Osteocyte (in vitro differentiated cells): ENCODE data around the gene CALML3. TPM values are rescaled to one million over a fixed set of nuclear protein-coding genes. Genes with fewer than 3 reads are reported as not detected.

Source experiments
- DNase-seq: peaks from one replicate; pipeline ENCODE4 v3.0.0; 2021; ENCODE audit warnings: mixed read lengths; ENCODE audit not compliant: unreplicated experiment; ENCODE audit errors: extremely low spot score
- H3K27ac Mint-ChIP-seq: one replicate; pipeline ENCODE4 v1.8.0; 2021; ENCODE audit warnings: mild to moderate bottlenecking, mixed read lengths; ENCODE audit not compliant: unreplicated experiment
- H3K27me3 Mint-ChIP-seq: one replicate; pipeline ENCODE4 v1.8.0; 2021; ENCODE audit warnings: mixed read lengths; ENCODE audit not compliant: unreplicated experiment
- H3K36me3 Mint-ChIP-seq: one replicate; pipeline ENCODE4 v1.8.0; 2021; ENCODE audit warnings: mixed read lengths; ENCODE audit not compliant: unreplicated experiment
- H3K4me1 Mint-ChIP-seq: one replicate; pipeline ENCODE4 v1.8.0; 2021; ENCODE audit warnings: mixed read lengths; ENCODE audit not compliant: unreplicated experiment
- H3K4me3 Mint-ChIP-seq: one replicate; pipeline ENCODE4 v1.8.0; 2021; ENCODE audit warnings: mild to moderate bottlenecking, moderate library complexity, mixed read lengths; ENCODE audit not compliant: unreplicated experiment
- H3K9me3 Mint-ChIP-seq: one replicate; pipeline ENCODE4 v1.8.0; 2021; ENCODE audit warnings: mixed read lengths; ENCODE audit not compliant: unreplicated experiment
- total RNA-seq: library from RNA; stranded (reverse); gene quantifications from 2 replicates; pipeline ENCODE4 v1.2.1, GENCODE V29; 2021
- TF ChIP-seq, protein P1 (sequence below): fragments of 200-600 bp; sonication (generic); IDR thresholded peaks from 2 replicates; pipeline ENCODE4 v1.5.0; 2021; ENCODE audit warnings: antibody characterized with exemption, mild to moderate bottlenecking, moderate library complexity

Gene CALML3
- total RNA-seq, 1 donor from 2014 or later = not detected

DNA sequence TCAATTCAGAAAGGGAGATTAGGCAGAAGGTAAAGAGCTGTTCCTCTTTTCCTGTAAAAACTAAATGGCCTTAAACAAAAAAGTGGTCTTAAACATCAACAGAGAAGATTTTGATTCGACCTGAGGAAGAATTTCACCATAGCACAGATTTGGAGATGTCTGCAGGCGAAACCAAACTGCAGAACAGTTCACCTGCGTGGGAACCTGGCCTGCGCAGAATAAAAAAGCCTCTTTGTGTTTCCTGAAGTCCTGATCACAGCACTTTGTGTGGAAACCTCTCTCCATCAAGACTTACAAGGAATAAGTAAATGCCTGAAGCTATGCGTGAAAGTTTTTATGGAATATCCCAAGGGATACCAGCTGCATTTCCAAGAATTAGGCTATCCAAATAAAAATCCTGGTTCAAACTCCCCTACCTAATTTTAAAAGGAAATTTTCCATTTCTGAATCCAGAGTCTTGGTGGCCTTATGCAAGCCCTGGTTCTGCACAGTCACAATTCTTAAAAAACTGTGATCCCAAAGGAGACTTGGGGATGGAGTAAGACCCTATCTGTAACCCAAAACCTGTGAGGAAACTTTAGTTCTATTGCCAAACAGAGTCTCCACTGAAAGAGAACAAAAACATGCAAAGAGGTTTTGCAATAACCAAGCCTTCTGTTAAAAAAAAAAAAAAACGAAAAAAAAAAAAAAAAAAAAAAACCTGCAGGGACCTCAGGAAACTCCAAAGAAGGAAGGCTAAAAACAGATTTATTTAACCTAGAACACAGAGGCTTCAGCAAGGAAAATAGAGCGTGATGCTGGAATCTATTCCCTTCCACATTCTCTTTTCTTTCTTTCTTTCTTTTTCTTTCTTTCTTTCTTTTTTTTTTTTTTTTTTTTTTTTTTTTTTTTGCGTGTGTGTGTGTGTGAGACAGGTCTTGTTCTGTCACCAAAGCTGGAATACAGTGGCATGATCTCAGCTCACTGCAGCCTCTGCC lies 10.4 kb downstream of the CALML3 start:
- H3K27me3 Mint-ChIP-seq = no peaks in the 10 kb centered on the region
- no peaks in the 10 kb centered on the region for H3K9me3 Mint-ChIP-seq
- no peak overlapping the region for H3K4me3 Mint-ChIP-seq
- no peak for DNase-seq
- H3K4me1 Mint-ChIP-seq = peaks cover 26% of the 10 kb centered on the region
- no peak overlapping the region for H3K27ac Mint-ChIP-seq
- no peaks in the 10 kb centered on the region for H3K36me3 Mint-ChIP-seq
- TF ChIP-seq, protein P1, sequence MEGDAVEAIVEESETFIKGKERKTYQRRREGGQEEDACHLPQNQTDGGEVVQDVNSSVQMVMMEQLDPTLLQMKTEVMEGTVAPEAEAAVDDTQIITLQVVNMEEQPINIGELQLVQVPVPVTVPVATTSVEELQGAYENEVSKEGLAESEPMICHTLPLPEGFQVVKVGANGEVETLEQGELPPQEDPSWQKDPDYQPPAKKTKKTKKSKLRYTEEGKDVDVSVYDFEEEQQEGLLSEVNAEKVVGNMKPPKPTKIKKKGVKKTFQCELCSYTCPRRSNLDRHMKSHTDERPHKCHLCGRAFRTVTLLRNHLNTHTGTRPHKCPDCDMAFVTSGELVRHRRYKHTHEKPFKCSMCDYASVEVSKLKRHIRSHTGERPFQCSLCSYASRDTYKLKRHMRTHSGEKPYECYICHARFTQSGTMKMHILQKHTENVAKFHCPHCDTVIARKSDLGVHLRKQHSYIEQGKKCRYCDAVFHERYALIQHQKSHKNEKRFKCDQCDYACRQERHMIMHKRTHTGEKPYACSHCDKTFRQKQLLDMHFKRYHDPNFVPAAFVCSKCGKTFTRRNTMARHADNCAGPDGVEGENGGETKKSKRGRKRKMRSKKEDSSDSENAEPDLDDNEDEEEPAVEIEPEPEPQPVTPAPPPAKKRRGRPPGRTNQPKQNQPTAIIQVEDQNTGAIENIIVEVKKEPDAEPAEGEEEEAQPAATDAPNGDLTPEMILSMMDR = no peak

DNA sequence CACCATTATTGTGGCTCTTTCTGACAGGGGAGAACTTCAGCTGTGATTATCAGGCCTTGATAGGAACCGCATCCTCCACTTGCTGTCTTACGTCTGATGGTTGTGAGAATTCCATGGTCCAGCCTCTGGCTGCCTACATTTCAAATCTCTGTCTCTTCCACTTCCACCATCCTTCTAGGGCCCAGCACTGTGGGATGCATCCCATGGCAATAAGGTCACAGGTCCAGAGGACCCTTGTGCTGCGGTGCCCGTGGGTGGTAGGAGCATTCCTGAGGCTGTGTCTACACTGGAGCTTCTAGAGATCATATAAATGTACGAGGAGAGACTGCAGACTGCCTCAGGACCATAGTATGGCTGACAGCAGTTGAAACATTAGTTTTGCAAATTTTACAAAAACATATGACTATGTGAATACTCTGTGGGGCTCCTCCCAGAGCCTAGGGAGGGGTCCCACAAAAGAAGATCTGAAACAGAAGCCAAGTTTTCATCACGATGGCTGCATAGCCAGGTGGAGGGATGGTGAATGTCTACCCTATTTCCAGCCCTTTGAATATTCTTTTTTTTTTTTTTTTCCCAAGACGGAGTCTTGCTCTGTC lies 11.8 kb downstream of the CALML3 start:
- H3K4me1 Mint-ChIP-seq = peaks cover 26% of the 10 kb centered on the region
- no peaks in the 10 kb centered on the region for H3K9me3 Mint-ChIP-seq
- no peak for DNase-seq
- H3K36me3 Mint-ChIP-seq = no peaks in the 10 kb centered on the region
- no peaks in the 10 kb centered on the region for H3K27me3 Mint-ChIP-seq
- H3K4me3 Mint-ChIP-seq = no peak overlapping the region
- TF ChIP-seq, protein P1 = no peak
- no peak overlapping the region for H3K27ac Mint-ChIP-seq

DNA sequence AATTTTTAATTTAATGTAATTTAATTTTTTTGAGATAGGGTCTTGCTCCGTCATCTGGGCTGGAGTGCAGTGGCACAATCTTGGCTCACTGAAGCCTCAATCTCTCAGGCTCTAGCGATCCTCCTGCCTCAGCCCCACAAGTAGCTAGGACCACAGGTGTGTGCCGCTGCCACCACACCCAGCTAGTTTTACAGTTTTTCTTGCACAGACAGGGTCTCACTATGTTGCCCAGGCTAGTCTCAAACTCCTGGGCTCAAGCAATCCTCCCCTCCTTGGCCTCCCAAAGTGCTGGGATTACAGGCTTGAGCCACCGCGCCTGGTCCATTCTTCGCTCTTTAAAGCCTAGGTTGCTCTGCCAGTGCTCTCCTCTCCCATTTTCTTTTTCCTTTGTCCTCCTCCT lies 12.9 kb downstream of the CALML3 start:
- DNase-seq = no peak
- Mint-ChIP-seq H3K4me3 (no peak overlapping the region), H3K9me3 (peaks cover 5% of the 10 kb centered on the region), H3K4me1 (peaks cover 26% of the 10 kb centered on the region), H3K27me3 (no peaks in the 10 kb centered on the region), H3K36me3 (peaks cover 2% of the 10 kb centered on the region), H3K27ac (no peak overlapping the region)
- TF ChIP-seq, protein P1 = no peak

- no peak for DNase-seq
Observed at GRCh38 chr10:5538446-5538845, 13.7 kb downstream of the CALML3 start.

More at GRCh38 chr10:5538446-5538845, 13.7 kb downstream of the CALML3 start:
- H3K9me3 Mint-ChIP-seq = peaks cover 6% of the 10 kb centered on the region
- H3K36me3 Mint-ChIP-seq = peaks cover 2% of the 10 kb centered on the region
- peaks cover 24% of the 10 kb centered on the region for H3K4me1 Mint-ChIP-seq
- TF ChIP-seq, protein P1 = no peak
- no peak overlapping the region for H3K27ac Mint-ChIP-seq
- no peak overlapping the region for H3K4me3 Mint-ChIP-seq
- H3K27me3 Mint-ChIP-seq = no peaks in the 10 kb centered on the region
